Right kidney (tissue), 1 donor: Measurements from ENCODE around the gene HPN.
"Not testable (repeated sequence)": the region's sequence is repeated elsewhere in the genome, so short reads cannot be mapped to it uniquely, and the experiment has no call there.

Experiments
- DNase-seq: peaks from one replicate; pipeline ENCODE4 v3.0.0-alpha.2; 2016

HPN gene

GRCh38 chr19:35027851-35028599 lies 13.5 kb upstream of the HPN start:
- no peak for DNase-seq

GRCh38 chr19:35028600-35028885 lies 13.0 kb upstream of the HPN start:
- DNase-seq: not testable (repeated sequence)

GRCh38 chr19:35029275-35029736 lies 12.2 kb upstream of the HPN start:
- not testable (repeated sequence) for DNase-seq

- DNase-seq: peak; percentile 47
Observed at GRCh38 chr19:35029737-35030256, 11.7 kb upstream of the HPN start.

GRCh38 chr19:35030257-35031071 lies 11.1 kb upstream of the HPN start, which contains the start of gene SCN1B:
TSS of gene SCN1B (plus strand) at chr19:35030470. CDS start at chr19:35030821, 351 bp downstream.
- DNase-seq: no peak

GRCh38 chr19:35031072-35031881 lies 10.2 kb upstream of the HPN start:
- DNase-seq: peak; percentile 47

- no peak for DNase-seq
Observed at GRCh38 chr19:35032356-35032865, 9.1 kb upstream of the HPN start.

- no peak for DNase-seq
Observed at GRCh38 chr19:35033067-35034004, 8.2 kb upstream of the HPN start.

- DNase-seq: no peak
Observed at GRCh38 chr19:35034005-35034502, 7.5 kb upstream of the HPN start.

- no peak for DNase-seq
Observed at GRCh38 chr19:35034588-35035382, 6.7 kb upstream of the HPN start.

GRCh38 chr19:35037716-35038622 lies 3.6 kb upstream of the HPN start:
- DNase-seq: no peak

GRCh38 chr19:35038623-35039512 lies 2.7 kb upstream of the HPN start:
- DNase-seq: peak; percentile 59

GRCh38 chr19:35039881-35040825 lies 1.4 kb upstream of the HPN start:
- peak; percentile 59 for DNase-seq

GRCh38 chr19:35040826-35041547 lies 534 bp upstream of the HPN start:
- peak; percentile 62 for DNase-seq

GRCh38 chr19:35042056-35042730 lies 672 bp downstream of the HPN start:
- no peak for DNase-seq
